ENCODE data around the gene LRRC45.
A peak's percentile ranks its signal among the peaks of the same experiment; 100 is the strongest.

LRRC45 gene

DNA sequence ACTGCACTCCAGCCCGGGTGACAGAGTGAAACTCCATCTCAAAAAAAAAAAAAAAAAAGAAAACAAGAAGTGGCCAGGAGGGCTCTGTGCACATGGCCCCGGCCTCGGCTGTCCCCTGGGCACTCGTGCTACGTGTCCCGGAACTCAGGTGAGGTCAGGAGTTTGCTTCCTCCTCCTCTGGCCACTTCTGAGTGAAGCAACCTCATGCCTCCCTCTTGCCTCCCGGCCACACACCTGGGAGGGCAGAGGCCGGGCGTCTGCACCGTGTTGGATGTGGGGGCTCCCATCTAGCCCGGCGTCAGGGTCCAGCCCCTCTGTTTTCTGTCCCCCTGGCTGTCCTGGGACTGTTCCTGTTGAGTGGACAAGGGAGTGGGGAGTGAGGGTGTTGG lies 23.5 kb upstream of the LRRC45 start:
- Mint-ChIP-seq H3K9me3 (no peaks in the 10 kb centered on the region), H3K27ac (peak overlapping the region; percentile 26), H3K27me3 (no peaks in the 10 kb centered on the region), H3K4me3 (no peak overlapping the region), H3K36me3 (ENCODE audit: low read depth) (peaks cover 61% of the 10 kb centered on the region), H3K4me1 (ENCODE audit: low read depth) (peaks cover 11% of the 10 kb centered on the region)
- intact Hi-C loops (cut with micrococcal nuclease) = no loop called here

DNA sequence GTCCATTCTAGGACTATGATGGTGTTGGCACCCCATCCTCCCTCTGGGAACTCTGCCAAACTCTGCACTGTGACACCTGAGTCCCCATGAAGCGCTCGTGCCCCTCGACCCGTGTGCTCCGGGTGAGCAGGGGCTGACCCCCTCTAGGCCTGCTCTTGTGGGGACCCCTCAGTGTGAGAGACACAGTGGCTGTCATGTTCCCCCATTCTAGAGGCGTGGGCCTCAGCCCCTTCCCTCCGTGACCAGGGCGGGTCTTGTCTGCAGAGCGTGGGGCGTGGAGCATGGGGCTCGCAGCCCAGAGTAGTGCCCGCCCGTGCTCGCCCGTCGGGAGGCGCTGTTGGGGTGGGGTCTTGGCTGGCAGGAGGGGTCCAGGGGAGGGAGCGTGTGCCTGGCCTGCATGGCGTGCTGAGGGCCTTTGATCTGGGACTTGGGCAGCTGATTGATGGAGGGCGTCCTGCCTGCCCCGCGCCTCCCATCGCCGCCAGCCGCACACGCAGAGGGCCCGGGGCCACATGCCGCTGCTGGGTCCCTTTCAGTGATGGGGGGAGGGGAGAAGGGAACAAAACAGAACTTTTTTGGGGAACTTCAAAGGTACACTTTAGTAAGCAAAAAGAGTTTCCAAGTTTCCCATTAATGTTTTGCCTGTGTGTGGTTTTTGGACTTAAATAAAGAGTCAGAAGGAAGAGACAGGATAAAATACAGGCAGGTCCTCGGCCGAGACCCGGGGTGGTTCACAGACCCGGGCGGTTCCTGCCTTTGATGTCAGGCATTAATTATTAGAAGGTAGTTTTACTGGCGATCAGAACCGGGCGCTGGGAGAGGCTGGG lies 22.9 kb upstream of the LRRC45 start:
- peak overlapping the region; percentile 26 for H3K27ac Mint-ChIP-seq
- intact Hi-C loops (cut with micrococcal nuclease) = no loop called here
- H3K4me3 Mint-ChIP-seq = no peak overlapping the region
- H3K9me3 Mint-ChIP-seq = no peaks in the 10 kb centered on the region
- peaks cover 11% of the 10 kb centered on the region for H3K4me1 Mint-ChIP-seq (ENCODE audit: low read depth)
- no peaks in the 10 kb centered on the region for H3K27me3 Mint-ChIP-seq
- H3K36me3 Mint-ChIP-seq (ENCODE audit: low read depth) = peaks cover 61% of the 10 kb centered on the region

DNA sequence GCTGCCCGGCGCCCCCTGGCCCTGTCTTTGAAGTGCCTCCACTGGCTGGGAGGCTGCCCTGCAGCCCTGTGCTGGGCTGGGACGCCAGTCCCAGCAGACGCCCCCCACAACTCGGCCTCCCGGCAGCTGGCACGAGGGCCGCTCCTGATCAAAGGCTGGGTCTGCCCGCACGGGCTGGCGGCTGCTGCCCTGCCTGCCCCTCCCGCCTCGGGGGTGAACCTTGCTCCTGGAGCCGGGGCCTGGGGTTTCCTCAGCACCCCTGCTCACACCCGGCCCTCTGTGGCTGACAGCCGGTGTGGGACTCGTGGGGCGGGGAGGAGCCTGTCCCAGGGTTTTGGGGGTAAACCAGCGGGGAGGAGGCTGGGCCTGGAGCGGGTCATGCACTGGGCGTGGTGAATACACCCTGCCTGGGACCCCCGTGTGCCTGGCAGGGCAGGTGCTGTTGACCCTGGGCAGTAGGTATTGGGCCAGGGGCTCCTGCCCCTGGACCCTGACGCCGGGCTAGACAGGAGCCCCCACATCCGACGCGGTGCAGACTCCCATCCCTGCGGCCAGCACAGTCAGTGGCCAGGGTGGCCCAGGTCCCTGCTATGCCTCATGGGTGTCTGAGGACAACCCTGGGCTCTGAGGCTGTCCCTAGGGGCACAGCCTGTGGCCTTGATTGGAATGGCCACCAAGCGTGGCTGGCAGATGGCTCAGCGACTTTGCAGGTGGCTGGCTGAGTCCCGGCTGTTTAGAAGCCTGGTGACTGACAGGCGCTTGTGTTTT lies 22.1 kb upstream of the LRRC45 start:
- no peaks in the 10 kb centered on the region for H3K27me3 Mint-ChIP-seq

GRCh38 chr17:82001571-82002056 lies 21.5 kb upstream of the LRRC45 start:
- H3K27ac Mint-ChIP-seq = no peak overlapping the region
- H3K27me3 Mint-ChIP-seq = no peaks in the 10 kb centered on the region
- H3K36me3 Mint-ChIP-seq (ENCODE audit: low read depth) = peaks cover 58% of the 10 kb centered on the region
- no peak overlapping the region for H3K4me3 Mint-ChIP-seq
- peaks cover 11% of the 10 kb centered on the region for H3K4me1 Mint-ChIP-seq (ENCODE audit: low read depth)
- H3K9me3 Mint-ChIP-seq = no peaks in the 10 kb centered on the region
- intact Hi-C loops (cut with micrococcal nuclease) = no loop called here

More for the DNA sequence above, 22.1 kb upstream of the LRRC45 start:
- no peak overlapping the region for H3K4me3 Mint-ChIP-seq
- no peaks in the 10 kb centered on the region for H3K9me3 Mint-ChIP-seq
- intact Hi-C loops (cut with micrococcal nuclease) = no loop called here
- peaks cover 11% of the 10 kb centered on the region for H3K4me1 Mint-ChIP-seq (ENCODE audit: low read depth)
- H3K27ac Mint-ChIP-seq = peak overlapping the region; percentile 26
- H3K36me3 Mint-ChIP-seq (ENCODE audit: low read depth) = peaks cover 58% of the 10 kb centered on the region

GRCh38 chr17:82003411-82004381 lies 19.4 kb upstream of the LRRC45 start:
- intact Hi-C loops (cut with micrococcal nuclease) = no loop called here
- H3K27me3 Mint-ChIP-seq = no peaks in the 10 kb centered on the region

DNA sequence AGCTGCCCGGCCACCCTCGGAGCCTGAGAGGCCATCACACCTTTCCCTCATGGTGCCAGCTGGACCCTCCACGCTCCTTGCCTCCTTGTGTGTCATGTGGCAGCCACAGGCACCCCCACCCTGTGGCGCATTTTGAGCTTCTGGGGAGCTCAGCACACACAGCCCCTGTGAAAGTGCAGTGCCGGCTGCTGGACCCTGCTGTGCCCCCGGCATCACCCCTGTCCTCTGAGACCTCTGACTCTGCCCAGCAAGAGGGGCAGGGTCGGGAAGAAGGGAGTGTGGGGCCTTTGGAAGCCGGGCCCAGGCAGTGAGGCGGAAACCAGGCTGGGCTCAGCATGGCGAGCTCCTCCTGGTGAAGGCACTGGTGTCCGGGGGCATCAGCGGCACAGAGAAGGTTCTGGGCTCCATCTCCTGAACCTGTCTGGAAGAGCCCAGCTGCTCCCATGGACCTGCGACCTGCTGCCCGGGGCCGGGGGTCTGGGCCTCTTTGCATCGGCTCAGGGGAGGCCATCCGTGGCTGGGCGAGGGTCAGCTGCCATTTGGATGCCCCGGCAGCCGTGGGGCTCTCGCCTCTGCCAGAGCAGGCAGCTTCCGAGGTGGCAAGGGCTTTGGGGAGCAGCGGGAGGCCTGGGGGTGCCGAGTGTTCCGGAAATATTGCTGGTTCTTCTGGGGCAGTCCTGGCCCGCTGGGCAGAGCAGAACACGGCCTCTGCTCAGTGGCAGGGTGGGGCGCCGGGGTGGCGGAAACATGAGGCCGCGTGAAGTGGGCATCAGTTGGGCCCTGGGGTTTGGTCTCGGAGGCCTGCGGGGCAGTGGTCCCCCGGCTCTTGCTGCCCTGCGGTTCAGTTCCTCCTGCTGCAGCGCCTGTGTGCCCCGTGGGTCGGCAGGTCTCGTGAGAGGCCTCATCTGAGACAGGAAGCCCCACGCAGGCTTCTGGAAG lies 18.3 kb upstream of the LRRC45 start:
- Mint-ChIP-seq H3K27me3 (no peaks in the 10 kb centered on the region), H3K4me1 (ENCODE audit: low read depth) (peaks cover 8% of the 10 kb centered on the region), H3K36me3 (ENCODE audit: low read depth) (peaks cover 53% of the 10 kb centered on the region), H3K9me3 (no peaks in the 10 kb centered on the region), H3K4me3 (no peak overlapping the region), H3K27ac (no peak overlapping the region)
- intact Hi-C loops (cut with micrococcal nuclease) = no loop called here

More at GRCh38 chr17:82003411-82004381, 19.4 kb upstream of the LRRC45 start:
- H3K36me3 Mint-ChIP-seq (ENCODE audit: low read depth) = peaks cover 52% of the 10 kb centered on the region
- H3K27ac Mint-ChIP-seq = no peak overlapping the region
- H3K4me1 Mint-ChIP-seq (ENCODE audit: low read depth) = peaks cover 11% of the 10 kb centered on the region
- H3K9me3 Mint-ChIP-seq = no peaks in the 10 kb centered on the region
- H3K4me3 Mint-ChIP-seq = no peak overlapping the region

GRCh38 chr17:82005701-82006348 lies 17.3 kb upstream of the LRRC45 start:
- peaks cover 61% of the 10 kb centered on the region for H3K36me3 Mint-ChIP-seq (ENCODE audit: low read depth)
- H3K27me3 Mint-ChIP-seq = no peaks in the 10 kb centered on the region
- H3K27ac Mint-ChIP-seq = no peak overlapping the region
- no peak overlapping the region for H3K4me3 Mint-ChIP-seq
- intact Hi-C loops (cut with micrococcal nuclease) = no loop called here
- H3K4me1 Mint-ChIP-seq (ENCODE audit: low read depth) = no peaks in the 10 kb centered on the region
- no peaks in the 10 kb centered on the region for H3K9me3 Mint-ChIP-seq

GRCh38 chr17:82006468-82007227 lies 16.5 kb upstream of the LRRC45 start:
- no peaks in the 10 kb centered on the region for H3K27me3 Mint-ChIP-seq
- no peak overlapping the region for H3K4me3 Mint-ChIP-seq
- no peak overlapping the region for H3K27ac Mint-ChIP-seq
- peaks cover 69% of the 10 kb centered on the region for H3K36me3 Mint-ChIP-seq (ENCODE audit: low read depth)
- H3K4me1 Mint-ChIP-seq (ENCODE audit: low read depth) = no peaks in the 10 kb centered on the region
- no peaks in the 10 kb centered on the region for H3K9me3 Mint-ChIP-seq
- intact Hi-C loops (cut with micrococcal nuclease) = no loop called here

DNA sequence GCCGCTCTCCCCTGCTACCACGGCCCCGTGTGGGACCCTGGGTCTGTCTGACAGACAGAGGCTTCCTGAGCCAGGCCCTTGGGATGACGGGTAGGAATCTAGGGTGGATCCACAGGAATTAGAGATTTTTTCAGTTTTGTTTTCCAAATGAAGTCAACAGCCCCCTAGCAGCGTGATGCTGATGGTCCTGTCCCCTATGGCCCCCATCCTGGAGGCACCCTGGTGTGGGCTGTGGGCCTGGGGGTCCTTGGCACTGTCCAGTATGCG lies 15.9 kb upstream of the LRRC45 start:
- H3K9me3 Mint-ChIP-seq = no peaks in the 10 kb centered on the region
- H3K27me3 Mint-ChIP-seq = no peaks in the 10 kb centered on the region
- no peak overlapping the region for H3K4me3 Mint-ChIP-seq
- intact Hi-C loops (cut with micrococcal nuclease) = no loop called here
- peaks cover 74% of the 10 kb centered on the region for H3K36me3 Mint-ChIP-seq (ENCODE audit: low read depth)
- no peak overlapping the region for H3K27ac Mint-ChIP-seq
- H3K4me1 Mint-ChIP-seq (ENCODE audit: low read depth) = no peaks in the 10 kb centered on the region

GRCh38 chr17:82007495-82008257 lies 15.4 kb upstream of the LRRC45 start:
- H3K4me1 Mint-ChIP-seq (ENCODE audit: low read depth) = no peaks in the 10 kb centered on the region
- intact Hi-C loops (cut with micrococcal nuclease) = no loop called here
- H3K9me3 Mint-ChIP-seq = no peaks in the 10 kb centered on the region
- H3K27ac Mint-ChIP-seq = no peak overlapping the region
- no peaks in the 10 kb centered on the region for H3K27me3 Mint-ChIP-seq
- peaks cover 79% of the 10 kb centered on the region for H3K36me3 Mint-ChIP-seq (ENCODE audit: low read depth)
- no peak overlapping the region for H3K4me3 Mint-ChIP-seq

DNA sequence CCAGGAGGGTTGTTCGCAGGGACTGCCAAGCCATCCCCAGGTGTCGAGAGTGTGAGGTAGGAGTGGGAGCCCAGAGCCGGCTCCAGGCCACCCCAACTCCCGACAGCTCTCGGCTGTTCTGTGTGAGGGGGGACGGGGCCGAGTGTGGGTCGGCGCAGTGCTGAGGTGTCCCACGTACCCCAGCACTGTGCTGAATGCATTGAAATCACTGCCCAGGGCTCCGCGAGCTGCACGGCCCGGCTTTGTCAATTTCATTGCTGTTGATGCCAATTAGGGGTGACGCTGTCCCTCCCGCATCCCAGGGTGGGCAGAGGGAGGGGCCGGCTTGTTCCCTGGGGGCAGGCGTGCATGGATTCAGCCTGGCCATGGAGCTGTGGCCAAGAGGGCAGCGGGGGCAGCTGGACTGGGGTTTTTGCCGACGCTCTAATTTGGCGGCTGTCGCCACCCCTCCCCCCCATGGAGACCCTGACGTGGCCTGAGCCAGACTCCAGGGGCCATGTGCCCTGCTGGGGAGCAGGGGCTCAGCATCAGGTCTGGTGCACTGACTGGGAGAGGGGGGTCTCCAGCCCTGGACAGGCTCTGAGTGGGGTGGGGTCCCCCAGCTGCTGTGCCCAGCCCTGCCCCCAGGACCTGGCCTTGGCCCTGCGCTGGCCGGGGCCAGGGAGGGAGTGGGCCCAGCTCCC lies 14.7 kb upstream of the LRRC45 start:
- Mint-ChIP-seq H3K36me3 (ENCODE audit: low read depth) (peaks cover 80% of the 10 kb centered on the region), H3K4me3 (no peak overlapping the region), H3K4me1 (ENCODE audit: low read depth) (no peaks in the 10 kb centered on the region), H3K27ac (no peak overlapping the region), H3K9me3 (no peaks in the 10 kb centered on the region), H3K27me3 (no peaks in the 10 kb centered on the region)
- intact Hi-C loops (cut with micrococcal nuclease) = no loop called here

Data from dendritic cell treated with granulocyte-macrophage colony-stimulating factor and Interleukin-4, amounts not matched to agents 40 ng/mL and 50 ng/mL, for 4 days (primary cell).